ENCODE results near the gene SARS2.

SARS2 gene

GRCh38 chr19:38964738-38965137 is 34.2 kb upstream of the SARS2 start:
- Histone ChIP-seq H3K36me3 (ENCODE audit: control insufficient read depth in 1 of 2, insufficient read depth in 2 of 2, low read length in 2 of 2) (no peaks in the 10 kb centered on the region), H3K27me3 (ENCODE audit: low read depth, low read length) (no peaks in the 10 kb centered on the region), H3K4me3 (ENCODE audit: low read depth in 1 of 2, low read length in 2 of 2) (no peak overlapping the region), H3K4me1 (ENCODE audit: control insufficient read depth in 1 of 2, insufficient read depth in 2 of 2, low read length in 2 of 2) (peaks cover 0 to 3% of the 10 kb centered on the region in 2 donors), H3K27ac (ENCODE audit: low read length) (no peak overlapping the region), H3K9me3 (ENCODE audit: control insufficient read depth in 1 of 2, low read length in 2 of 2) (no peaks in the 10 kb centered on the region)

DNA sequence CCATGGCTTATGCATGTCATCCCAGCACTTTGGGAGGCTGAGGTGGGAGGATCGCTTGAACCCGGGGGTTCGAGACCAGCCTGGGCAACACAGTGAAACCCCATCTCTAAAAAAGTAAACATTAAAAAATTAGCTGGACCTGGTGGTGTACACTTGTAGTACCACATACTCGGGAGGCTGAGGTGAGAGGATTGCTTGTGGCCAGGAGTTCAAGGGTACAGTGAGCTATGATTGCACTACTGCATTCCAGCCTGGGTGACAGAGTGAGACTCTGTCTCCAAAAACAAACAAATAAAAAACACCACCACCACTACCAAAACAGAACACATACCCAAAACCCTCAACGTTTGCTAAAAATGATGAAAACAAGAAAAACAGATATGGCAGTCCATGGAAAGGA is 29.1 kb upstream of the SARS2 start:
- Histone ChIP-seq H3K27me3 (ENCODE audit: low read depth, low read length) (no peaks in the 10 kb centered on the region), H3K4me3 (ENCODE audit: low read depth in 1 of 2, low read length in 2 of 2) (no peak overlapping the region), H3K27ac (ENCODE audit: low read length) (no peak overlapping the region)

GRCh38 chr19:38958301-38958700 is 27.7 kb upstream of the SARS2 start:
- H3K36me3 ChIP-seq (ENCODE audit: control insufficient read depth in 1 of 2, insufficient read depth in 2 of 2, low read length in 2 of 2), result no peaks in the 10 kb centered on the region
- H3K4me3 ChIP-seq (ENCODE audit: low read depth in 1 of 2, low read length in 2 of 2), result no peak overlapping the region
- H3K27ac ChIP-seq (ENCODE audit: low read length), result no peak overlapping the region
- no peaks in the 10 kb centered on the region for H3K27me3 ChIP-seq (ENCODE audit: low read depth, low read length)
- peaks cover 0 to 3% of the 10 kb centered on the region in 2 donors for H3K4me1 ChIP-seq (ENCODE audit: control insufficient read depth in 1 of 2, insufficient read depth in 2 of 2, low read length in 2 of 2)
- H3K9me3 ChIP-seq (ENCODE audit: control insufficient read depth in 1 of 2, low read length in 2 of 2), result no peaks in the 10 kb centered on the region

More for the DNA sequence above, 29.1 kb upstream of the SARS2 start:
- Histone ChIP-seq H3K9me3 (ENCODE audit: control insufficient read depth in 1 of 2, low read length in 2 of 2) (no peaks in the 10 kb centered on the region), H3K4me1 (ENCODE audit: control insufficient read depth in 1 of 2, insufficient read depth in 2 of 2, low read length in 2 of 2) (peaks cover 0 to 3% of the 10 kb centered on the region in 2 donors), H3K36me3 (ENCODE audit: control insufficient read depth in 1 of 2, insufficient read depth in 2 of 2, low read length in 2 of 2) (no peaks in the 10 kb centered on the region)

- Histone ChIP-seq H3K4me3 (ENCODE audit: low read depth in 1 of 2, low read length in 2 of 2) (no peak overlapping the region), H3K27ac (ENCODE audit: low read length) (no peak overlapping the region), H3K27me3 (ENCODE audit: low read depth, low read length) (no peaks in the 10 kb centered on the region), H3K36me3 (ENCODE audit: control insufficient read depth in 1 of 2, insufficient read depth in 2 of 2, low read length in 2 of 2) (no peaks in the 10 kb centered on the region), H3K4me1 (ENCODE audit: control insufficient read depth in 1 of 2, insufficient read depth in 2 of 2, low read length in 2 of 2) (no peaks in the 10 kb centered on the region), H3K9me3 (ENCODE audit: control insufficient read depth in 1 of 2, low read length in 2 of 2) (no peaks in the 10 kb centered on the region)
Measured at GRCh38 chr19:38956264-38956663, 25.7 kb upstream of the SARS2 start.

DNA sequence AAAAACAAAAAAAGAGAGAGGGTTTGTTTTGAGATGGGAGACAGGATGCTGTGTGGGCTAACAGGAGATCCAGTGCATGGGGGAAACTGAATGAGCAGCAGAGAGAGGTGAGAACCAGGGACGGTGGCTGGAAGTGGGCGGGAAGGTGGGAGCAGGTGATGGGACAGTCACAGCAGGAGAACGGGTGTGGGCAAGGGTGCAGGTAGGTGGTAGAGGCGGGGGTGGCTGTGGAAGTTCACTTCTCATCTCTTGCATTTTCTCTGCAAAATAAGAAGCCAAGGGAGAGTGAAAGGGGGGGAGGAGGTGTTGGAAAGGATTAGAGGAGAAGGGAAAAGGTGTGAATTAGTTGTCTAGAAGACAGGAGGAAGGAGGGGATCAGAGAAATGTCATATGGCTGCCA is 23.1 kb upstream of the SARS2 start:
- no peaks in the 10 kb centered on the region for H3K27me3 ChIP-seq (ENCODE audit: low read depth, low read length)
- H3K27ac ChIP-seq (ENCODE audit: low read length), result no peak overlapping the region
- no peaks in the 10 kb centered on the region for H3K9me3 ChIP-seq (ENCODE audit: control insufficient read depth in 1 of 2, low read length in 2 of 2)
- no peak overlapping the region for H3K4me3 ChIP-seq (ENCODE audit: low read depth in 1 of 2, low read length in 2 of 2)
- peaks cover 0 to 10% of the 10 kb centered on the region in 2 donors for H3K4me1 ChIP-seq (ENCODE audit: control insufficient read depth in 1 of 2, insufficient read depth in 2 of 2, low read length in 2 of 2)
- H3K36me3 ChIP-seq (ENCODE audit: control insufficient read depth in 1 of 2, insufficient read depth in 2 of 2, low read length in 2 of 2), result no peaks in the 10 kb centered on the region

GRCh38 chr19:38952395-38953165 is 22.0 kb upstream of the SARS2 start:
- no peaks in the 10 kb centered on the region for H3K9me3 ChIP-seq (ENCODE audit: control insufficient read depth in 1 of 2, low read length in 2 of 2)
- no peak overlapping the region for H3K27ac ChIP-seq (ENCODE audit: low read length)
- no peaks in the 10 kb centered on the region for H3K27me3 ChIP-seq (ENCODE audit: low read depth, low read length)
- no peak overlapping the region for H3K4me3 ChIP-seq (ENCODE audit: low read depth in 1 of 2, low read length in 2 of 2)
- peaks cover 0 to 10% of the 10 kb centered on the region in 2 donors for H3K4me1 ChIP-seq (ENCODE audit: control insufficient read depth in 1 of 2, insufficient read depth in 2 of 2, low read length in 2 of 2)
- no peaks in the 10 kb centered on the region for H3K36me3 ChIP-seq (ENCODE audit: control insufficient read depth in 1 of 2, insufficient read depth in 2 of 2, low read length in 2 of 2)

- H3K36me3 ChIP-seq (ENCODE audit: control insufficient read depth in 1 of 2, insufficient read depth in 2 of 2, low read length in 2 of 2), result peaks cover 0 to 5% of the 10 kb centered on the region in 2 donors
- no peaks in the 10 kb centered on the region for H3K9me3 ChIP-seq (ENCODE audit: control insufficient read depth in 1 of 2, low read length in 2 of 2)
- H3K27ac ChIP-seq (ENCODE audit: low read length), result no peak overlapping the region
- H3K27me3 ChIP-seq (ENCODE audit: low read depth, low read length), result no peaks in the 10 kb centered on the region
- peaks cover 0 to 10% of the 10 kb centered on the region in 2 donors for H3K4me1 ChIP-seq (ENCODE audit: control insufficient read depth in 1 of 2, insufficient read depth in 2 of 2, low read length in 2 of 2)
- H3K4me3 ChIP-seq (ENCODE audit: low read depth in 1 of 2, low read length in 2 of 2), result no peak overlapping the region
Measured at GRCh38 chr19:38951187-38951586, 20.6 kb upstream of the SARS2 start.

DNA sequence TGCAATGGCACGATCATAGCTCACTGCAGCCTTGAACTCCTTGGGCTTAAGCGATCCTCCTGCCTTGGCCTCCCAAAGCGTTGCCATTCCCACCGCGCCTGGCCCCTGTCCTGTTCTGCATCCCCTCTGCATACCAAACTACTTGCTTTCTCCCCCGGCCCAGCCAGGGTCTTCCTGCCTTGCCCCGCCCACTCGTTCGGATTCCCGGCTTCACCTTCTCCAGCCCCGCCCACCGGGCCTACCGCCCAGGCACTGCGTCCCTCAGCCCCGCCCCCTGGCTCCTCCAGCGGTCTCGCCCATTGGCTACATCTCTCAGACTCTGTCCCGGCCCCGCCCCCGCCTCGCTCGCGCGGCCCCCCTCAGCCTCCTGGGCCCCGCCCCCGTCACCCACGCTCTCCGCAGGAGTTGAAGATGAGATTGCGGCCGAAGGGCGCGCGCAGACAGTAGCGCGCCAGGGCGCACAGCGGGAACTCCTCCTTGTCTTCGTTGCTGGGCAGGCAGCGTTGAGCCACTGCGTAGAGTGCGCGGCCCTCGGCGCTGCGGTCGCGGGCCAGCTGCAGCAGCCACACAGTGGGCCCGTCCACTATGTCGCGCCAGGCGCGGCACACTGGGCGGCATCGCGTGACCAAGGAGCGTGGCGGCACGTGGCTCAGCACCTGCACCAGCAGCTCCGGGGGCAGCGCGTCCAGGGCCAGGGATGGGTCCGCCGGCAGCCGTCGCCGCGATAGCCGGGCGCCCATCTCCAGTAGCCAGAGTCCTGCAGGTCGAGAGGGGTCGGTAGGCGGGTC is 19.2 kb upstream of the SARS2 start:
- H3K36me3 ChIP-seq (ENCODE audit: control insufficient read depth in 1 of 2, insufficient read depth in 2 of 2, low read length in 2 of 2), result peaks cover 0 to 5% of the 10 kb centered on the region in 2 donors
- H3K4me1 ChIP-seq (ENCODE audit: control insufficient read depth in 1 of 2, insufficient read depth in 2 of 2, low read length in 2 of 2), result peaks cover 0 to 10% of the 10 kb centered on the region in 2 donors
- peak overlapping the region in 1 of 2 donors; percentile 64 for H3K4me3 ChIP-seq (ENCODE audit: low read depth in 1 of 2, low read length in 2 of 2)
- H3K27me3 ChIP-seq (ENCODE audit: low read depth, low read length), result no peaks in the 10 kb centered on the region
- H3K27ac ChIP-seq (ENCODE audit: low read length), result no peak overlapping the region
- H3K9me3 ChIP-seq (ENCODE audit: control insufficient read depth in 1 of 2, low read length in 2 of 2), result no peaks in the 10 kb centered on the region

DNA sequence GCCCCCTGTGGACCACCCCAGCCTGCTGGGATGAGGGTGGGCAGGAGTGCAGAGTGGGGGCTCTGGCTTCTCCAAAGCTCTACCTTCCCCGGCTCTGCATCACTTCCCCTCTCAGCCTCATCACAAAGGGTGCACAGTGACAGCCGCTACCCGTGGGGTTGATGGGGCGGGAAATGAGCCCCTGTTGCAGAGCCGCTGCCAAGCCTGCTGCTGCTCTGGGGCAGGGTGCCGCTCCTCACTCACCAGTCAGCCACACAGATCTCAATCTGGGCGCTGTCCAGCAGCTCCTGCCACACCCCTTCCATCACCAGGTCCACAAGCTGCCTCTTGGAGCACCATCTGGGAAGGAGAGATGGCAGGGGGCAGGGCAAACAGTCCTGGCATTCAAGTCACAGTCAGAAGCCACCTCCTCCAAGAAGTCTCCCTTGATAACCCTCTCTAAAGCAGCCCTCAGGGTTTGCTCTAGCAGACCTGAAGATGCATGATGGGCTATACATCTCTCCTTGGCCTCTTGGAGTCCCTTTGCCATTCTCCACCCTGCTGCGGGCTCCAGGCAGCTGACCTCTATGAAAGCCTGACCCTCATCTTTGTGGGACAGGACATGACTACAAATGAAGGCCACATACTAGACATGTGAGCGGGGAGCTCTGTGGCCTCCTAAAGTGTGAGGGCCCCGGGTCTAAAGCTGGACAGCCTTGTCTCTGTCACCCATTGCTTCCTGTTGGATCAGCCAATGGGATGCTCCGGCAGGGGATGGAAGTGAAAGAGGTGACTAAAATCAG is 15.9 kb upstream of the SARS2 start:
- Histone ChIP-seq H3K4me1 (ENCODE audit: control insufficient read depth in 1 of 2, insufficient read depth in 2 of 2, low read length in 2 of 2) (peaks cover 0 to 10% of the 10 kb centered on the region in 2 donors), H3K4me3 (ENCODE audit: low read depth in 1 of 2, low read length in 2 of 2) (no peak overlapping the region), H3K9me3 (ENCODE audit: control insufficient read depth in 1 of 2, low read length in 2 of 2) (no peaks in the 10 kb centered on the region), H3K36me3 (ENCODE audit: control insufficient read depth in 1 of 2, insufficient read depth in 2 of 2, low read length in 2 of 2) (peaks cover 5 to 9% of the 10 kb centered on the region in 2 donors), H3K27ac (ENCODE audit: low read length) (no peak overlapping the region), H3K27me3 (ENCODE audit: low read depth, low read length) (no peaks in the 10 kb centered on the region)

DNA sequence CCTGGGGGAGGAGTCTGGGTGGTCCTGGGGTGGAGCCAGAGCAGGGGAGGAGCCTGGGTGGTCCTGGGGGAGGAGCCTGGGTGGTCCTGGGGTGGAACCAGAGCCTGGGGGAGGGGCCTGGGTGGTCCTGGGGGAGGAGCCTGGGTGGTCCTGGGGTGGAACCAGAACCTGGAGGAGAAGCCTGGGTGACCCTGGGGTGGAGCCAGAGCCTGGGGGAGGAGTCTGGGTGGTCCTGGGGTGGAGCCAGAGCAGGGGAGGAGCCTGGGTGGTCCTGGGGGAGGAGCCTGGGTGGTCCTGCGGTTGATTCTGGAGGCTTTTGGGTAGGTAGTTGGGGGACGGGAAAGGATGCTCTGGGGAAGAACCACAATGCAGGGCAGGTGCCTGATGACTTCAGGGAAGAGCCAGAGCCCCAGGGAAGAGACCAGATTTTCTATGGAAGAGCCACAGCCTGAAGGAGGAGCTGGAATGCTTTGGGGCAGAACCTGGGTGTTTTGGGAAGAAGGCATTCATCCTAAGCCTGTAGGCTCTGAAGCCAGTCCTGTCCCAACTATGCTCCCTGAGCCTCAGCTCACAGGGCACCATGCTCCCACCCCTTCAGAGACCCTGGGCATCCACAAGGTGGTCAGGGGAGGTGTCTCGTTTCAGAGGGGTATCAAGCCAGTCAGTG is 15.1 kb upstream of the SARS2 start:
- Histone ChIP-seq H3K4me3 (ENCODE audit: low read depth in 1 of 2, low read length in 2 of 2) (no peak overlapping the region), H3K27me3 (ENCODE audit: low read depth, low read length) (no peaks in the 10 kb centered on the region), H3K27ac (ENCODE audit: low read length) (no peak overlapping the region), H3K4me1 (ENCODE audit: control insufficient read depth in 1 of 2, insufficient read depth in 2 of 2, low read length in 2 of 2) (peaks cover 0 to 10% of the 10 kb centered on the region in 2 donors), H3K36me3 (ENCODE audit: control insufficient read depth in 1 of 2, insufficient read depth in 2 of 2, low read length in 2 of 2) (peaks cover 5 to 9% of the 10 kb centered on the region in 2 donors), H3K9me3 (ENCODE audit: control insufficient read depth in 1 of 2, low read length in 2 of 2) (no peaks in the 10 kb centered on the region)

Data from muscle layer of duodenum (tissue), 2 donors.